ENCODE data around the gene IL36B.

IL36B gene

GRCh38 chr2:113092864-113093612, 40.4 kb upstream of the IL36B start:
- H3K4me3 ChIP-seq (ENCODE audit: low read depth, low read length) = no peak overlapping the region
- TF ChIP-seq CTCF (IDR thresholded peaks at IDR 0.05; ENCODE audit: insufficient read depth, low read depth, low read length, missing control alignments) = no peak
- no peak for DNase-seq (ENCODE audit: low read depth)

- TF ChIP-seq CTCF (IDR thresholded peaks at IDR 0.05; ENCODE audit: insufficient read depth, low read depth, low read length, missing control alignments) = no peak
- DNase-seq (ENCODE audit: low read depth) = no peak
- H3K4me3 ChIP-seq (ENCODE audit: low read depth, low read length) = no peak overlapping the region
Observed at GRCh38 chr2:113091231-113091896, 38.7 kb upstream of the IL36B start.

- peak; percentile 12 for DNase-seq (ENCODE audit: low read depth)
- no peak for TF ChIP-seq CTCF (IDR thresholded peaks at IDR 0.05; ENCODE audit: insufficient read depth, low read depth, low read length, missing control alignments)
- H3K4me3 ChIP-seq (ENCODE audit: low read depth, low read length) = no peak overlapping the region
Observed at GRCh38 chr2:113089916-113090315, 37.2 kb upstream of the IL36B start.

GRCh38 chr2:113088213-113088992, 35.7 kb upstream of the IL36B start:
- no peak overlapping the region for H3K4me3 ChIP-seq (ENCODE audit: low read depth, low read length)
- DNase-seq (ENCODE audit: low read depth) = no peak
- TF ChIP-seq CTCF (IDR thresholded peaks at IDR 0.05; ENCODE audit: insufficient read depth, low read depth, low read length, missing control alignments) = no peak

- DNase-seq (ENCODE audit: low read depth) = no peak
- H3K4me3 ChIP-seq (ENCODE audit: low read depth, low read length) = no peak overlapping the region
- no peak for TF ChIP-seq CTCF (IDR thresholded peaks at IDR 0.05; ENCODE audit: insufficient read depth, low read depth, low read length, missing control alignments)
Observed at GRCh38 chr2:113085542-113085941, 32.9 kb upstream of the IL36B start.

GRCh38 chr2:113084249-113085000, 31.8 kb upstream of the IL36B start:
- peak; percentile 11 for DNase-seq (ENCODE audit: low read depth)
- peak; percentile 34 for TF ChIP-seq CTCF (IDR thresholded peaks at IDR 0.05; ENCODE audit: insufficient read depth, low read depth, low read length, missing control alignments)
- H3K4me3 ChIP-seq (ENCODE audit: low read depth, low read length) = no peak overlapping the region

Measured in GM12865 (cell line).